SU-DHL-6 (cell line): ENCODE results near the gene COX19.

ENCODE experiments used
- CTCF ChIP-seq: fragments of 200-600 bp; sonication (generic); IDR thresholded peaks from one replicate; pipeline ENCODE4 v1.5.1; 2017; ENCODE audit warnings: antibody characterized with exemption, mild to moderate bottlenecking, low read length, moderate library complexity; ENCODE audit not compliant: insufficient read depth, poor library complexity, severe bottlenecking
- EZH2phosphoT487 ChIP-seq: fragments of 200-600 bp; sonication (generic), shearing (Covaris generic); conservative IDR thresholded peaks from 2 replicates; pipeline ENCODE4 v1.6.1; 2018; ENCODE audit warnings: mild to moderate bottlenecking, antibody characterized with exemption, low read length, moderate library complexity, mixed read lengths

- TF ChIP-seq CTCF (no peak), EZH2phosphoT487 (no peak)
Measured at GRCh38 chr7:990933-991728, 15.8 kb upstream of the COX19 start.
